ENCODE data around the gene ORAI3. TPM values are rescaled to one million over a fixed set of nuclear protein-coding genes. Genes with fewer than 3 reads are reported as not detected.
A peak's percentile ranks its signal among the peaks of the same experiment; 100 is the strongest.

ORAI3 gene
- total and polyA plus RNA-seq, 4 experiments from 2014 or later = 16.2 to 22.0 (median 18.4) TPM

GRCh38 chr16:30977502-30977901 lies 28.6 kb downstream of the ORAI3 start:
- POLR2A ChIA-PET (ENCODE audit: partially characterized antibody) = interaction anchor here (1.6 kb wide), 1 partner anchor 8 kb away, joined by 4 read pairs; no protein-coding TSS in a partner anchor
- Histone ChIP-seq H3K27me3 (ENCODE audit: insufficient read depth, low read length) (no peaks in the 10 kb centered on the region), H3K4me3 (ENCODE audit: low read length in 2 of 2) (no peak overlapping the region), H3K27ac (ENCODE audit: low read depth, low read length) (no peak overlapping the region), H3K9me3 (ENCODE audit: control insufficient read depth in 1 of 2, low read length in 2 of 2) (no peaks in the 10 kb centered on the region), H3K4me1 (ENCODE audit: insufficient read depth, low read length) (no peaks in the 10 kb centered on the region), H3K36me3 (ENCODE audit: insufficient read depth, low read length) (peaks cover 49% of the 10 kb centered on the region)
- Mint-ChIP-seq H3K9me3 (no peaks in the 10 kb centered on the region), H3K27me3 (no peaks in the 10 kb centered on the region), H3K27ac (peak overlapping the region in 1 of 7 donors; percentile 16), H3K4me3 (no peak overlapping the region), H3K36me3 (peaks cover 31 to 64% of the 10 kb centered on the region in 2 donors), H3K4me1 (peaks cover 0 to 12% (median under 1%) of the 10 kb centered on the region in 4 donors)
- CTCF ChIA-PET (ENCODE audit: partially characterized antibody) = interaction anchor here (0.7 kb wide), 1 partner anchor 409 kb away, joined by 3 read pairs; no protein-coding TSS in a partner anchor
- intact Hi-C loops (cut with micrococcal nuclease) = no loop called here
- DNase-seq = peak in 3 of 5 donors; percentile 14 to 27 (median 14)

- H3K9me3 Mint-ChIP-seq = no peaks in the 10 kb centered on the region
- ChIA-PET CTCF (ENCODE audit: partially characterized antibody) (no interaction called here), POLR2A (ENCODE audit: partially characterized antibody) (interaction anchor here (0.6 to 1.6 kb wide), 2 partner anchors 10 to 65 kb away, joined by 3 to 4 read pairs; no protein-coding TSS in a partner anchor)
- Histone ChIP-seq H3K27me3 (ENCODE audit: insufficient read depth, low read length) (no peaks in the 10 kb centered on the region), H3K36me3 (ENCODE audit: insufficient read depth, low read length) (peaks cover 39% of the 10 kb centered on the region), H3K9me3 (ENCODE audit: control insufficient read depth in 1 of 2, low read length in 2 of 2) (no peaks in the 10 kb centered on the region), H3K27ac (ENCODE audit: low read depth, low read length) (no peak overlapping the region), H3K4me1 (ENCODE audit: insufficient read depth, low read length) (no peaks in the 10 kb centered on the region), H3K4me3 (ENCODE audit: low read length in 2 of 2) (no peak overlapping the region)
- H3K4me3 Mint-ChIP-seq = no peak overlapping the region
- H3K27me3 Mint-ChIP-seq = no peaks in the 10 kb centered on the region
- DNase-seq = no peak
- H3K27ac Mint-ChIP-seq = no peak overlapping the region
- intact Hi-C loops (cut with micrococcal nuclease) = no loop called here
- H3K4me1 Mint-ChIP-seq = peaks cover 0 to 6% (median 3%) of the 10 kb centered on the region in 4 donors
- peaks cover 26 to 59% of the 10 kb centered on the region in 2 donors for H3K36me3 Mint-ChIP-seq
These were observed 30.5 kb downstream of the ORAI3 start for GRCh38 chr16:30979170-30980022.

- Histone ChIP-seq H3K9me3 (ENCODE audit: control insufficient read depth in 1 of 2, low read length in 2 of 2) (no peaks in the 10 kb centered on the region), H3K27ac (ENCODE audit: low read depth, low read length) (no peak overlapping the region), H3K27me3 (ENCODE audit: insufficient read depth, low read length) (no peaks in the 10 kb centered on the region), H3K36me3 (ENCODE audit: insufficient read depth, low read length) (peaks cover 38% of the 10 kb centered on the region), H3K4me1 (ENCODE audit: insufficient read depth, low read length) (peaks cover 4% of the 10 kb centered on the region), H3K4me3 (ENCODE audit: low read length in 2 of 2) (no peak overlapping the region)
- Mint-ChIP-seq H3K27me3 (no peaks in the 10 kb centered on the region), H3K27ac (no peak overlapping the region), H3K36me3 (peaks cover 23 to 54% of the 10 kb centered on the region in 2 donors), H3K9me3 (no peaks in the 10 kb centered on the region), H3K4me1 (peaks cover 0 to 6% (median 2%) of the 10 kb centered on the region in 4 donors), H3K4me3 (no peak overlapping the region)
- DNase-seq = no peak
- intact Hi-C loops (cut with micrococcal nuclease) = no loop called here
- CTCF ChIA-PET (ENCODE audit: partially characterized antibody) = no interaction called here
- POLR2A ChIA-PET (ENCODE audit: partially characterized antibody) = no interaction called here
These were observed 31.1 kb downstream of the ORAI3 start for GRCh38 chr16:30980023-30980371.

- H3K4me1 ChIP-seq (ENCODE audit: insufficient read depth, low read length) = peaks cover 6% of the 10 kb centered on the region
- no peaks in the 10 kb centered on the region for H3K27me3 ChIP-seq (ENCODE audit: insufficient read depth, low read length)
- no peak overlapping the region for H3K4me3 ChIP-seq (ENCODE audit: low read length in 2 of 2)
- no peaks in the 10 kb centered on the region for H3K9me3 ChIP-seq (ENCODE audit: control insufficient read depth in 1 of 2, low read length in 2 of 2)
- Mint-ChIP-seq H3K4me1 (peaks cover 0 to 6% (median 2%) of the 10 kb centered on the region in 4 donors), H3K9me3 (no peaks in the 10 kb centered on the region), H3K36me3 (peaks cover 23 to 54% of the 10 kb centered on the region in 2 donors), H3K27ac (no peak overlapping the region), H3K27me3 (no peaks in the 10 kb centered on the region), H3K4me3 (no peak overlapping the region)
- H3K27ac ChIP-seq (ENCODE audit: low read depth, low read length) = no peak overlapping the region
- ChIA-PET CTCF (ENCODE audit: partially characterized antibody) (interaction anchor here (1.2 kb wide), 1 partner anchor 79 kb away, joined by 3 read pairs; no protein-coding TSS in a partner anchor), POLR2A (ENCODE audit: partially characterized antibody) (no interaction called here)
- H3K36me3 ChIP-seq (ENCODE audit: insufficient read depth, low read length) = peaks cover 36% of the 10 kb centered on the region
- no peak for DNase-seq
- intact Hi-C loops (cut with micrococcal nuclease) = no loop called here
These were observed 31.6 kb downstream of the ORAI3 start for GRCh38 chr16:30980434-30980833.

GRCh38 chr16:30980959-30981358 lies 32.1 kb downstream of the ORAI3 start:
- Mint-ChIP-seq H3K36me3 (peaks cover 18 to 50% of the 10 kb centered on the region in 2 donors), H3K4me1 (peaks cover 0 to 6% (median 2%) of the 10 kb centered on the region in 4 donors), H3K27ac (no peak overlapping the region), H3K9me3 (no peaks in the 10 kb centered on the region), H3K27me3 (no peaks in the 10 kb centered on the region), H3K4me3 (no peak overlapping the region)
- DNase-seq = no peak
- no peak overlapping the region for H3K27ac ChIP-seq (ENCODE audit: low read depth, low read length)
- peaks cover 31% of the 10 kb centered on the region for H3K36me3 ChIP-seq (ENCODE audit: insufficient read depth, low read length)
- intact Hi-C loops (cut with micrococcal nuclease) = no loop called here
- H3K4me1 ChIP-seq (ENCODE audit: insufficient read depth, low read length) = peaks cover 6% of the 10 kb centered on the region
- no peak overlapping the region for H3K4me3 ChIP-seq (ENCODE audit: low read length in 2 of 2)
- CTCF ChIA-PET (ENCODE audit: partially characterized antibody) = interaction anchor here (1.0 to 1.2 kb wide), 2 partner anchors 80 to 162 kb away, joined by 3 to 4 read pairs; no protein-coding TSS in a partner anchor
- H3K27me3 ChIP-seq (ENCODE audit: insufficient read depth, low read length) = no peaks in the 10 kb centered on the region
- POLR2A ChIA-PET (ENCODE audit: partially characterized antibody) = no interaction called here
- H3K9me3 ChIP-seq (ENCODE audit: control insufficient read depth in 1 of 2, low read length in 2 of 2) = no peaks in the 10 kb centered on the region

GRCh38 chr16:30982548-30983288 lies 33.9 kb downstream of the ORAI3 start:
- Histone ChIP-seq H3K4me3 (ENCODE audit: low read length in 2 of 2) (no peak overlapping the region), H3K36me3 (ENCODE audit: insufficient read depth, low read length) (peaks cover 16% of the 10 kb centered on the region), H3K4me1 (ENCODE audit: insufficient read depth, low read length) (peaks cover 6% of the 10 kb centered on the region), H3K27me3 (ENCODE audit: insufficient read depth, low read length) (no peaks in the 10 kb centered on the region), H3K27ac (ENCODE audit: low read depth, low read length) (no peak overlapping the region), H3K9me3 (ENCODE audit: control insufficient read depth in 1 of 2, low read length in 2 of 2) (no peaks in the 10 kb centered on the region)
- H3K9me3 Mint-ChIP-seq = no peaks in the 10 kb centered on the region
- intact Hi-C loops (cut with micrococcal nuclease) = no loop called here
- ChIA-PET POLR2A (ENCODE audit: partially characterized antibody) (interaction anchor here (1.1 to 1.2 kb wide), 2 partner anchors 112 to 197 kb away, joined by 3 to 5 read pairs; partner anchors contain the start of genes FUS and VKORC1), CTCF (ENCODE audit: partially characterized antibody) (interaction anchor here (0.6 to 4.5 kb wide), 9 partner anchors 11 to 478 kb away, joined by 3 to 49 read pairs (median 4); partner anchors contain the start of gene ZNF843)
- H3K4me1 Mint-ChIP-seq = peaks cover 0 to 6% (median 0%) of the 10 kb centered on the region in 4 donors
- no peak overlapping the region for H3K4me3 Mint-ChIP-seq
- H3K27ac Mint-ChIP-seq = peak overlapping the region in 4 of 7 donors; percentile 8 to 82 (median 70)
- H3K27me3 Mint-ChIP-seq = no peaks in the 10 kb centered on the region
- H3K36me3 Mint-ChIP-seq = peaks cover 13 to 36% of the 10 kb centered on the region in 2 donors
- no peak for DNase-seq
